GM13976 (cell line): ENCODE results near the gene TLCD5.

Experiments used
- DNase-seq: peaks from one replicate; pipeline ENCODE4 v3.0.0; 2012; ENCODE audit warnings: low spot score
- CTCF ChIP-seq: IDR thresholded peaks from 2 replicates; pipeline ENCODE4 v1.5.1; 2012; ENCODE audit warnings: borderline replicate concordance, mild to moderate bottlenecking; ENCODE audit not compliant: insufficient read depth; ENCODE audit errors: extremely low read depth, missing control alignments, control extremely low read depth
- in situ Hi-C: fragments of 300-500 bp; cut with MboI; formaldehyde crosslinking; loops from one replicate; pipeline ENCODE4 v1.12.0; 2022; ENCODE audit warnings: low sequenced_read_pairs, mixed read lengths, inconsistent platforms; ENCODE audit not compliant: unreplicated experiment

The TLCD5 gene

GRCh38 chr11:120335556-120335907 lies 10.4 kb downstream of the TLCD5 start:
- DNase-seq, result no peak
- no peak for TF ChIP-seq CTCF
- in situ Hi-C loops, result no loop called here

GRCh38 chr11:120335908-120336640 lies 11.0 kb downstream of the TLCD5 start, which contains the start of gene ARHGEF12:
Gene ARHGEF12, plus strand, starts transcription at chr11:120336413. Its CDS starts 831 bp downstream, at chr11:120337244.
- DNase-seq, result peak; percentile 94
- in situ Hi-C loops, result no loop called here
- TF ChIP-seq CTCF, result peak; percentile 30

- DNase-seq, result no peak
- no peak for TF ChIP-seq CTCF
- in situ Hi-C loops, result no loop called here
These were observed 11.7 kb downstream of the TLCD5 start for GRCh38 chr11:120336641-120337354.

DNA sequence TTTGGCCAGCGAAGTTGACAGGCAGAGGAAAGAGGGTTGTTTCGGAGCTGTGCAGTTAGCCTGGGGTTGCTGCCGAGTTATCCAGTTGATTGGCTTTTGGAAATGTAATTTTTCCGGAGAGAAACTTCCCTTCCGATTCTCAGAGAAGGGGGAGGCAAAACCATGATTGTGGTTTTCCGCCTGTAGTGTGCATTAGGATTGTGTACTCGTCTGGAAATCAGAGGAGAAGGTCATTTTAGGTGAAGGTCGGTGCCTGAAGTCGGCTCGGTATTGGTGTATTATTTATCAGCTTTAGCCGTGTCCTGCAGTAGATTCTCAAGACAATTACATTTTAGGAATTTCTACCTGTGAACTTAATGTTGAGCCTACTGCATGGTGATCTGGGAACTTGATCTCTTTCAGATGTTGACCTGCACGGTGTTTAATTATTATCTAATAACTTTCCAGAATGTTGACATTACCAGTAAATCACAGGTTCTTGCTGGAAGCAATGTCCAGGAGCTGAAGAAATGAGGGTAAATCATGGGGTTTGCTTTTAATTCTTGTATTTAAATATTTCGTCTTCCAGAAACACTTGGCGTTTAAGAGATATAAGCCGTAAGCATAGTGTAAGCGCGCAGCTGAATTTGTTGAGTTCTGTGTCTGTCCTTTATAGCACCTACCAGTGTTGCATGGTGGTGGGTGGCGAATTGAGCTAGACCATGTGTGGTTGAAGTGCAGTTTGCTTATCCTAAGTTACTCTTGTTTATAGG lies 12.4 kb downstream of the TLCD5 start:
- in situ Hi-C loops, result no loop called here
- no peak for DNase-seq
- TF ChIP-seq CTCF, result no peak

GRCh38 chr11:120338107-120338933 lies 13.2 kb downstream of the TLCD5 start:
- TF ChIP-seq CTCF, result no peak
- in situ Hi-C loops, result no loop called here
- no peak for DNase-seq
